Heart left ventricle (tissue), 16 donors: ENCODE results near the gene NEURL4. TPM values are rescaled to one million over a fixed set of nuclear protein-coding genes. Genes with fewer than 3 reads are reported as not detected.
"Not testable (repeated sequence)": the region's sequence is repeated elsewhere in the genome, so short reads cannot be mapped to it uniquely, and the experiment has no call there.

Source experiments
- ATAC-seq, 4 donors: fragments of 200-7000 bp; cut with Tn5 transposase; one replicate each; pipeline ENCODE4 v1.9.1; 2020 to 2022; ENCODE audit warnings: moderate library complexity in 4 of 4, mild to moderate bottlenecking in 3 of 4, moderate number of reproducible peaks in 1 of 4
- DNase-seq, 5 donors: peaks; one replicate each; pipeline ENCODE4 v3.0.0-alpha.2; 2020
- H3K27ac ChIP-seq, 12 donors: fragments of 200-600 bp; sonication (generic) in 4 of 12; one replicate each; pipeline versions ENCODE4 v1.5.0 to v1.8.0; 2016 to 2022; ENCODE audit warnings: mild to moderate bottlenecking in 2 of 12
- H3K27me3 ChIP-seq, 9 donors: fragments of 200-600 bp; sonication (generic) in 2 of 9; one replicate each; pipeline versions ENCODE4 v1.5.1 to v1.8.0; 2016 to 2022; ENCODE audit warnings: mild to moderate bottlenecking in 3 of 9
- H3K36me3 ChIP-seq, 9 donors: fragments of 200-600 bp; sonication (generic) in 2 of 9; one replicate each; pipeline versions ENCODE4 v1.5.0 to v1.8.0; 2018 to 2022; ENCODE audit warnings: mild to moderate bottlenecking in 2 of 9
- H3K4me1 ChIP-seq, 12 donors: fragments of 200-600 bp; sonication (generic) in 4 of 12; one replicate each; pipeline versions ENCODE4 v1.5.0 to v1.8.0; 2016 to 2022; ENCODE audit warnings: mild to moderate bottlenecking in 3 of 12
- H3K4me3 ChIP-seq, 12 donors: fragments of 200-600 bp; sonication (generic) in 4 of 12; one replicate each; pipeline versions ENCODE4 v1.5.0 to v1.8.0; 2017 to 2022; ENCODE audit warnings: mild to moderate bottlenecking in 9 of 12, moderate library complexity in 4 of 12
- H3K9me3 ChIP-seq, 12 donors: fragments of 200-600 bp; sonication (generic) in 4 of 12; one replicate each; pipeline versions ENCODE4 v1.5.0 to v1.8.0; 2016 to 2022; ENCODE audit warnings: mild to moderate bottlenecking in 1 of 12
- POLR2A ChIP-seq, 2 donors: fragments of 450-650 bp; IDR thresholded peaks; one replicate each; pipeline ENCODE4 v1.6.1; 2017; ENCODE audit warnings: antibody characterized with exemption in 2 of 2, mild to moderate bottlenecking in 2 of 2, moderate library complexity in 2 of 2
- WGBS, 4 donors: extraction: QIAGEN DNeasy Blood & Tissue Kit in 2 of 4; methylation state at CpG; one replicate each; pipeline versions ENCODE4 v1.1.5 to v1.1.7; 2013 to 2018; 5-methylcytosine and 5-hydroxymethylcytosine counted together
- intact Hi-C, 10 donors: fragments of 100-400 bp; cut with DNase I; formaldehyde crosslinking; loops; one replicate each; pipeline versions ENCODE4 v1.11.1 to v1.14.2; 2022
- polyA plus RNA-seq, 2 donors: library from polyadenylated mRNA; stranded (reverse); fragments of 200-250 nt; gene quantifications; one replicate each; pipeline ENCODE4 v1.2.3, GENCODE V29; 2013
- total RNA-seq, 9 donors: library from RNA; depleted of rRNA in 2 of 9; stranded (reverse); fragments of >200 nt in 2 of 9; fragmentation: NEBNext Ultra II Directional in 3 of 9; extraction: Animal tissue kit (Norgen Biotek cat#: 25700) in 3 of 9; gene quantifications; one replicate each; pipeline versions ENCODE4 v1.1.0 to v1.2.4, GENCODE V29; 2016 to 2023
- TF ChIP-seq, protein P1 (sequence below), 12 donors: fragments of 200-600 bp; sonication (generic) in 4 of 12; IDR thresholded peaks; one replicate each; pipeline versions ENCODE4 v1.5.0 to v1.8.0; 2018 to 2022; ENCODE audit warnings: antibody characterized with exemption in 12 of 12, mild to moderate bottlenecking in 5 of 12
- donor health status: ischemic (EF 13 %, LVEDD 7.1; RV severe dilation, severe dysfunction).
- donor health status: healthy with polysubstance abuse.
- donor health status: DM: no; HTN: yes; CAD: no.
- donor health status: DM: no; HTN: no; CAD: no.
- donor health status: ischemic (EF 25% LVEDD 6.9; RV normal size, moderate dysfunction).
- donor health status: ischemic (EF 25% LVEDD 5.7; RV mildly dilated, moderate dysfunction).
- donor health status: healthy.
- donor health status: DM: yes; HTN: yes; CAD: no.
- donor health status: ischemic (EF 35%, LVEDD 5.7; RV mildly dilated, moderate dysfunction).
- donor health status: nonischemic (EF 11% LVEDD 7.7; RV severe dilation, severe dysfunction).
- donor health status: DM: yes; HTN: yes; CAD: no.
- donor health status: PGD.
- donor health status: ischemic (EF 29% LVEDD 5.4; RV normal size, mild dysfunction).
- donor health status: nonischemic (EF 23%, LVEDD 6.1; RV moderate dilation, normal function).

NEURL4 gene
- total and polyA plus RNA-seq, 11 donors: 13.6 to 39.2 (median 27.6) TPM

DNA sequence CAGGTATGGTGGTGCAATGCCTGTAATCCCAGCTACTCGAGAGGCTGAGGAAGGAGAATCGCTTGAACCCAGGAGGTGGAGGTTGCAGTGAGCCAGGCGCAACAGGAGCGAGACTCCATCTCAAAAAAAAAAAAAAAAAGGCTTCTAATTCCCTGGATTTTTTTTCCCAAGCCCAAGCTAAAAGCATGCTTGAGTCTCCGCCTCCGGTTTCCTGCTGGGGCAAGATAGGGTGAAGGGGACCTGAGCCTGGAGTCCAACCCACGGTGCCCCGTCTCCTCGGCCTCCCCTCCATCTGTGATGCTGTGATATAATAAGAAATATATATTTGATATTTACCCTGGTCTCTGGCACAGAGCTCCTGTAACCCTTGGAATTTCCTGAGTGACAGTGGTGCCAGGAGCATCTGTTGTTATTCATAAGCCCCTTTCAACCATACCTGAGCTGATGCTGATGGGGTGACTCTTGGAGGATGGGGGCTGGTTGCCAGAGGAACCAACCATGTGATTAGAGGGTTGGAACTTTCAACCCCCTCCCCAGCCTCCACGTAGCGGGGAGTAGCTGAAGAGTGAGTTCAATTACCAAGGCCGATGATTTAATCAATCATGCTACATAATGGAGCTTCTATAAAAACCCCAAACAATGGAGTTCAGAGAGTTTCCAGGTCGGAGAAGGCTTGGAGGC lies 38.9 kb upstream of the NEURL4 start:
- Histone ChIP-seq H3K27me3 (peaks cover 0 to 3% (median 0%) of the 10 kb centered on the region in 9 donors), H3K4me3 (no peak overlapping the region), H3K9me3 (no peaks in the 10 kb centered on the region), H3K27ac (no peak overlapping the region), H3K4me1 (no peaks in the 10 kb centered on the region), H3K36me3 (no peaks in the 10 kb centered on the region)
- ATAC-seq (no peak), DNase-seq (no peak)
- intact Hi-C loops: loop anchor here in 1 of 10 donors (10.0 kb wide), 1 partner anchor 137 kb away; no protein-coding TSS in a partner anchor
- WGBS, 4 donors: 62 to 71% (median 66%) methylated on average over 13 of the region's 13 CpGs
- no peak for TF ChIP-seq POLR2A (IDR thresholded peaks at IDR 0.05)
- TF ChIP-seq, protein P1, sequence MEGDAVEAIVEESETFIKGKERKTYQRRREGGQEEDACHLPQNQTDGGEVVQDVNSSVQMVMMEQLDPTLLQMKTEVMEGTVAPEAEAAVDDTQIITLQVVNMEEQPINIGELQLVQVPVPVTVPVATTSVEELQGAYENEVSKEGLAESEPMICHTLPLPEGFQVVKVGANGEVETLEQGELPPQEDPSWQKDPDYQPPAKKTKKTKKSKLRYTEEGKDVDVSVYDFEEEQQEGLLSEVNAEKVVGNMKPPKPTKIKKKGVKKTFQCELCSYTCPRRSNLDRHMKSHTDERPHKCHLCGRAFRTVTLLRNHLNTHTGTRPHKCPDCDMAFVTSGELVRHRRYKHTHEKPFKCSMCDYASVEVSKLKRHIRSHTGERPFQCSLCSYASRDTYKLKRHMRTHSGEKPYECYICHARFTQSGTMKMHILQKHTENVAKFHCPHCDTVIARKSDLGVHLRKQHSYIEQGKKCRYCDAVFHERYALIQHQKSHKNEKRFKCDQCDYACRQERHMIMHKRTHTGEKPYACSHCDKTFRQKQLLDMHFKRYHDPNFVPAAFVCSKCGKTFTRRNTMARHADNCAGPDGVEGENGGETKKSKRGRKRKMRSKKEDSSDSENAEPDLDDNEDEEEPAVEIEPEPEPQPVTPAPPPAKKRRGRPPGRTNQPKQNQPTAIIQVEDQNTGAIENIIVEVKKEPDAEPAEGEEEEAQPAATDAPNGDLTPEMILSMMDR (IDR thresholded peaks at IDR 0.05): no peak

DNA sequence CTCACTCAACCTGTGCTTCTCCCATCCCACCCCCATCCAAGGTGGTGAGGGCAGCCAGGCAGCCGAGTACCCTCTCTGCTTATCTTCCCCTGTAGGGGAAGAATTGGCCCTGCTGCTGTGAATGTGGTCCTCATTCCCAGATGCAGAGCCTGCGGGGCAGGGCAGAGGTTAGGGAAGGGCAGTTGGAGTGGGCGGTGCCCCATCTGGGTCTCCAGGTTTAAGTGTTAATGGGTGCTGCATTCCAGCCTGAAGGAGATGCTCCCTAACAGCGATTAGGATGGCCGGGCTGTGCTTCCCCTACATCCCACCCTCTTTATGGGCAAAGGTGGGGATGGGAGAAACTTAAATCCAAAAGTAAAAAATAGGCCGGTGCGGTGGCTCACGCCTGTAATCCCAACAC lies 37.9 kb upstream of the NEURL4 start:
- intact Hi-C loops: loop anchor here in 1 of 10 donors (10.0 kb wide), 1 partner anchor 138 kb away; no protein-coding TSS in a partner anchor
- DNase-seq (no peak), ATAC-seq (no peak)
- TF ChIP-seq POLR2A (IDR thresholded peaks at IDR 0.05): no peak
- Histone ChIP-seq H3K27me3 (peaks cover 0 to 3% (median 0%) of the 10 kb centered on the region in 9 donors), H3K4me1 (no peaks in the 10 kb centered on the region), H3K27ac (no peak overlapping the region), H3K4me3 (no peak overlapping the region), H3K36me3 (no peaks in the 10 kb centered on the region), H3K9me3 (no peaks in the 10 kb centered on the region)
- WGBS, 4 donors: 75 to 82% (median 79%) methylated on average over 7 to 8 of the region's 8 CpGs

DNA sequence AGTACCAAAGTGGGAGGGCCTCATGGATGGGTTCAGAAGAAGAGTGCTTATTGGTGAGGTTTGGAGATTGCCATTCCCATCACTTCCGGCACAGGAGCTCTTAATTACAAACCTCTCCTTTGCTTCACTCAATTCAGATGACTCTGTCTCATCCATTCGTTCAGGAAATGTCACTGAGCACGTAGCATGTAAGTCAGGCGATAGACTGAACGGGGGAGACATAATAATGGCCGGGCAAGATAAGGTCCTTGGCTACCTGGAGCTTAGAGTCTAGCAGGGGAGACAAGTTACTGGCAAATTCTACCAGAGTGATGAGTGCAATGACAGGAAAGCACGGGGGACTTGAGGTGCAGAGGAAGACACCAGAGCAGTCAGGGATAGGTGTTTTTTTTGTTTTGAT lies 36.8 kb upstream of the NEURL4 start:
- H3K4me3 ChIP-seq, H3K27ac ChIP-seq, H3K36me3 ChIP-seq, DNase-seq, ATAC-seq, H3K9me3 ChIP-seq, H3K4me1 ChIP-seq, H3K27me3 ChIP-seq: not testable (repeated sequence)
- 81 to 89% (median 87%) methylated on average over 6 to 7 of the region's 7 CpGs for WGBS, 4 donors
- intact Hi-C loops: loop anchor here in 1 of 10 donors (10.0 kb wide), 1 partner anchor 139 kb away; no protein-coding TSS in a partner anchor

DNA sequence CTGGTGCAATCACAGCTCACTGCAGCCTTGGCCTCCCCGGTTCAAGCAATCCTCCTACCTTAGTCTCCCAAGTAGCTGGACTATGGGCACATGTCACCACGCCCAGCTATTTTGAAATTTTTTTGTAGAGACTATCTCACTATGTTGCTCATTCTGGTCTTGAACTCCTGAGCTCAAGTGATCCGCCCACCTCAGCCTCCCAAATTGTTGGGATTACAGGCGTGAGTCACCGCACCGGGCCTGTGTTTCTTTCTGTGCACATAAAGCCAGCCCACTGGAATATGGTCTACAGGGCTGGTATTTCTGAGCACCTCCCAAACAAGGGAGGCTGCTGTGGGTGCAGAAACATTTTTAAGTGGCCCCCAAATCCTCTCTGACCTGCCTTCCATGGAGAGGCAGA lies 34.2 kb upstream of the NEURL4 start:
- Histone ChIP-seq H3K9me3 (no peaks in the 10 kb centered on the region), H3K27me3 (no peaks in the 10 kb centered on the region), H3K36me3 (no peaks in the 10 kb centered on the region), H3K27ac (no peak overlapping the region), H3K4me1 (no peaks in the 10 kb centered on the region), H3K4me3 (no peak overlapping the region)
- WGBS, 4 donors: 90 to 99% (median 95%) methylated on average over 3 to 6 of the region's 6 CpGs
- no peak for DNase-seq
- no peak for ATAC-seq
- intact Hi-C loops: loop anchor here in 1 of 10 donors (10.0 kb wide), 1 partner anchor 141 kb away; no protein-coding TSS in a partner anchor
- TF ChIP-seq POLR2A (IDR thresholded peaks at IDR 0.05): no peak
- TF ChIP-seq, protein P1 (IDR thresholded peaks at IDR 0.05): no peak

DNA sequence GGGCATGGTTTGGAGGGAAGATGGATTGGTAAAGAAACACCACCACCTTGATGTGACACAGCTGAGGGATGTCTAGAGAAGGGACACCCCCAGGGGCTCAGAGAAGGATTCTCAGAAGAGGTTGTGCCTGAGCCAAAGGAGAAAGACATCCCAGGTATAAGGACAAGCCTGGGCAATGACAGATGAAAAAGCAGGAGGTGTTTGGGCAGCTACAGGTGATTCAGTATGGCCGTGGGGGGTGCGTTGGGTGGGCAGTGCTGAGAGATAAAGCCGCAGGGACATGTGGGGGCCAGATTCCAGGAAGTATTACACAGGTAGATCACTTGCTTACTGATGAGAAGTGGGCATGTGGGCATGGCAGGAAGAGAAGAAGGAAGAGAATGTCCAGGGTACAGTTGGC lies 32.8 kb upstream of the NEURL4 start:
- no peaks in the 10 kb centered on the region for H3K4me1 ChIP-seq
- H3K27ac ChIP-seq: no peak overlapping the region
- no peak overlapping the region for H3K4me3 ChIP-seq
- H3K27me3 ChIP-seq: no peaks in the 10 kb centered on the region
- TF ChIP-seq, protein P1 (IDR thresholded peaks at IDR 0.05): no peak
- TF ChIP-seq POLR2A (IDR thresholded peaks at IDR 0.05): no peak
- WGBS, 4 donors: 54 to 69% (median 62%) methylated on average over 3 of the region's 3 CpGs
- H3K9me3 ChIP-seq: no peaks in the 10 kb centered on the region
- intact Hi-C loops: loop anchor here in 1 of 10 donors (10.0 kb wide), 1 partner anchor 143 kb away; no protein-coding TSS in a partner anchor
- H3K36me3 ChIP-seq: no peaks in the 10 kb centered on the region
- no peak for DNase-seq
- ATAC-seq: no peak
